Naive thymus-derived CD8-positive, alpha-beta T cell (primary cell): ENCODE results near the gene FDX1. TPM values are rescaled to one million over a fixed set of nuclear protein-coding genes. Genes with fewer than 3 reads are reported as not detected.

ENCODE experiments used
- ATAC-seq, 2 donors: fragments of 150-1000 bp; cut with Tn5 transposase in 1 of 2; sonication (Bioruptor Pico), chemical (Tn5 transposase) in 1 of 2; 1 replicate in 1 of 2; 2 replicates in 1 of 2; pipeline ENCODE4 v1.10.0; 2021; ENCODE audit warnings: mild to moderate bottlenecking in 2 of 2, moderate library complexity in 2 of 2
- POLR2A ChIA-PET: fragments of 350-600 bp; sonication (Branson Sonifier 250); formaldehyde crosslinking; loops from one replicate; lab custom pipeline; 2021; ENCODE audit warnings: antibody characterized with exemption; lab: Charles Lee
- DNase-seq, 10 donors: peaks; one replicate each; pipeline versions ENCODE4 v3.0.0 to v3.0.0-alpha.2; 2020 to 2022
- H3K27ac Mint-ChIP-seq, 10 donors: one replicate each; pipeline ENCODE4 v1.8.0; 2020 to 2022; ENCODE audit warnings: mild to moderate bottlenecking in 10 of 10, mixed read lengths in 10 of 10, moderate library complexity in 4 of 10, inconsistent platforms in 1 of 10
- H3K27me3 Mint-ChIP-seq, 5 donors: one replicate each; pipeline ENCODE4 v1.8.0; 2021 to 2022; ENCODE audit warnings: mixed read lengths in 5 of 5
- H3K36me3 Mint-ChIP-seq, 3 donors: one replicate each; pipeline ENCODE4 v1.8.0; 2020 to 2022; ENCODE audit warnings: mixed read lengths in 3 of 3, mild to moderate bottlenecking in 2 of 3, inconsistent platforms in 1 of 3
- H3K4me1 Mint-ChIP-seq, 4 donors: one replicate each; pipeline ENCODE4 v1.8.0; 2021 to 2022; ENCODE audit warnings: mixed read lengths in 4 of 4
- H3K4me3 Mint-ChIP-seq, 10 donors: one replicate each; pipeline ENCODE4 v1.8.0; 2020 to 2022; ENCODE audit warnings: mild to moderate bottlenecking in 10 of 10, mixed read lengths in 10 of 10, moderate library complexity in 6 of 10, inconsistent platforms in 1 of 10
- H3K9me3 Mint-ChIP-seq, 9 donors: one replicate each; pipeline ENCODE4 v1.8.0; 2020 to 2022; ENCODE audit warnings: mixed read lengths in 9 of 9, mild to moderate bottlenecking in 3 of 9, inconsistent platforms in 1 of 9, moderate library complexity in 1 of 9
- polyA plus RNA-seq, 3 donors: library from polyadenylated mRNA; unstranded; fragments of 300-500 nt; fragmentation: Illumina TruSeq; gene quantifications; one replicate each; pipeline ENCODE4 v1.2.3, GENCODE V29; 2021
- total RNA-seq, 8 experiments: library from RNA in 2 of 8; stranded (reverse) in 2 of 8; gene quantifications; one replicate each; pipeline ENCODE4 v1.2.3 and lab custom pipeline; 2021 to 2026

Gene FDX1
- total and polyA plus RNA-seq, 5 experiments from 2014 or later = 11.0 to 18.2 (median 15.8) TPM

GRCh38 chr11:110433393-110434333 is 3.9 kb downstream of the FDX1 start:
- DNase-seq = peak in 3 of 10 donors; percentile 46 to 52 (median 51)
- H3K27ac Mint-ChIP-seq = peak overlapping the region in 4 of 10 donors; percentile 11 to 68 (median 34)
- peak overlapping the region in 1 of 10 donors; percentile 2 for H3K4me3 Mint-ChIP-seq
- POLR2A ChIA-PET = interaction anchor here (1.0 kb wide), 1 partner anchor 233 kb away, joined by 3 read pairs; no protein-coding TSS in a partner anchor
- H3K27me3 Mint-ChIP-seq = no peaks in the 10 kb centered on the region
- no peaks in the 10 kb centered on the region for H3K9me3 Mint-ChIP-seq
- no peak for ATAC-seq
- peaks cover 23 to 63% (median 60%) of the 10 kb centered on the region in 4 donors for H3K4me1 Mint-ChIP-seq
- peaks cover 0 to 22% (median 7%) of the 10 kb centered on the region in 3 donors for H3K36me3 Mint-ChIP-seq

- Mint-ChIP-seq H3K4me3 (no peak overlapping the region), H3K4me1 (peaks cover 28 to 66% (median 59%) of the 10 kb centered on the region in 4 donors), H3K27me3 (no peaks in the 10 kb centered on the region), H3K27ac (no peak overlapping the region), H3K9me3 (no peaks in the 10 kb centered on the region), H3K36me3 (peaks cover 0 to 37% (median 17%) of the 10 kb centered on the region in 3 donors)
- ATAC-seq = no peak
- no peak for DNase-seq
- POLR2A ChIA-PET = no interaction called here
These were observed 5.4 kb downstream of the FDX1 start for GRCh38 chr11:110434952-110435779.

- H3K4me3 Mint-ChIP-seq = peak overlapping the region in 1 of 10 donors; percentile 1
- peaks cover 30 to 69% (median 56%) of the 10 kb centered on the region in 4 donors for H3K4me1 Mint-ChIP-seq
- H3K9me3 Mint-ChIP-seq = no peaks in the 10 kb centered on the region
- ATAC-seq = no peak
- no peak for DNase-seq
- no peaks in the 10 kb centered on the region for H3K27me3 Mint-ChIP-seq
- H3K27ac Mint-ChIP-seq = no peak overlapping the region
- H3K36me3 Mint-ChIP-seq = peaks cover 5 to 46% (median 25%) of the 10 kb centered on the region in 3 donors
- POLR2A ChIA-PET = no interaction called here
These were observed 6.3 kb downstream of the FDX1 start for GRCh38 chr11:110435780-110436717.

GRCh38 chr11:110438017-110438416 is 8.3 kb downstream of the FDX1 start:
- Mint-ChIP-seq H3K4me1 (peaks cover 26 to 59% (median 49%) of the 10 kb centered on the region in 4 donors), H3K36me3 (peaks cover 10 to 66% (median 43%) of the 10 kb centered on the region in 3 donors), H3K27me3 (no peaks in the 10 kb centered on the region), H3K27ac (no peak overlapping the region), H3K4me3 (no peak overlapping the region), H3K9me3 (no peaks in the 10 kb centered on the region)
- ATAC-seq (no peak), DNase-seq (no peak)
- POLR2A ChIA-PET = no interaction called here

- Mint-ChIP-seq H3K27ac (no peak overlapping the region), H3K27me3 (no peaks in the 10 kb centered on the region), H3K36me3 (peaks cover 10 to 67% (median 36%) of the 10 kb centered on the region in 3 donors), H3K4me3 (no peak overlapping the region), H3K9me3 (no peaks in the 10 kb centered on the region), H3K4me1 (peaks cover 20 to 42% (median 29%) of the 10 kb centered on the region in 4 donors)
- DNase-seq (no peak), ATAC-seq (no peak)
- POLR2A ChIA-PET = no interaction called here
These were observed 15.7 kb downstream of the FDX1 start for GRCh38 chr11:110445437-110445836.

- H3K36me3 Mint-ChIP-seq = peaks cover 5 to 61% (median 30%) of the 10 kb centered on the region in 3 donors
- DNase-seq (no peak), ATAC-seq (no peak)
- POLR2A ChIA-PET = no interaction called here
- no peak overlapping the region for H3K4me3 Mint-ChIP-seq
- no peaks in the 10 kb centered on the region for H3K9me3 Mint-ChIP-seq
- peaks cover 20 to 39% (median 25%) of the 10 kb centered on the region in 4 donors for H3K4me1 Mint-ChIP-seq
- H3K27ac Mint-ChIP-seq = peak overlapping the region in 1 of 10 donors; percentile 21
- no peaks in the 10 kb centered on the region for H3K27me3 Mint-ChIP-seq
These were observed 16.3 kb downstream of the FDX1 start for GRCh38 chr11:110446061-110446460.

- H3K4me1 Mint-ChIP-seq = peaks cover 19 to 33% (median 28%) of the 10 kb centered on the region in 4 donors
- no peak for DNase-seq
- no peaks in the 10 kb centered on the region for H3K9me3 Mint-ChIP-seq
- ATAC-seq = no peak
- H3K27me3 Mint-ChIP-seq = no peaks in the 10 kb centered on the region
- no peak overlapping the region for H3K4me3 Mint-ChIP-seq
- POLR2A ChIA-PET = no interaction called here
- no peak overlapping the region for H3K27ac Mint-ChIP-seq
- H3K36me3 Mint-ChIP-seq = peaks cover 0 to 60% (median 24%) of the 10 kb centered on the region in 3 donors
These were observed 16.8 kb downstream of the FDX1 start for GRCh38 chr11:110446594-110446993.

GRCh38 chr11:110447343-110447742 is 17.6 kb downstream of the FDX1 start:
- ATAC-seq = no peak

GRCh38 chr11:110447897-110448745 is 18.4 kb downstream of the FDX1 start:
- DNase-seq = peak in 3 of 10 donors; percentile 17 to 23 (median 22)
- ATAC-seq = no peak
- POLR2A ChIA-PET = no interaction called here
- Mint-ChIP-seq H3K4me1 (peaks cover 14 to 37% (median 32%) of the 10 kb centered on the region in 4 donors), H3K4me3 (no peak overlapping the region), H3K9me3 (no peaks in the 10 kb centered on the region), H3K27me3 (no peaks in the 10 kb centered on the region), H3K36me3 (peaks cover 0 to 55% (median 11%) of the 10 kb centered on the region in 3 donors), H3K27ac (peak overlapping the region in 1 of 10 donors; percentile 25)

More at GRCh38 chr11:110447343-110447742, 17.6 kb downstream of the FDX1 start:
- peaks cover 0 to 55% (median 19%) of the 10 kb centered on the region in 3 donors for H3K36me3 Mint-ChIP-seq
- DNase-seq = no peak
- peak overlapping the region in 1 of 10 donors; percentile 25 for H3K27ac Mint-ChIP-seq
- no peak overlapping the region for H3K4me3 Mint-ChIP-seq
- POLR2A ChIA-PET = no interaction called here
- no peaks in the 10 kb centered on the region for H3K27me3 Mint-ChIP-seq
- no peaks in the 10 kb centered on the region for H3K9me3 Mint-ChIP-seq
- H3K4me1 Mint-ChIP-seq = peaks cover 19 to 37% (median 32%) of the 10 kb centered on the region in 4 donors

GRCh38 chr11:110450246-110450645 is 20.5 kb downstream of the FDX1 start:
- Mint-ChIP-seq H3K9me3 (no peaks in the 10 kb centered on the region), H3K27me3 (no peaks in the 10 kb centered on the region), H3K4me1 (peaks cover 12 to 42% (median 37%) of the 10 kb centered on the region in 4 donors), H3K36me3 (peaks cover 0 to 46% (median 2%) of the 10 kb centered on the region in 3 donors), H3K4me3 (no peak overlapping the region), H3K27ac (peak overlapping the region in 1 of 10 donors; percentile 9)
- DNase-seq (no peak), ATAC-seq (no peak)
- POLR2A ChIA-PET = no interaction called here

GRCh38 chr11:110452720-110453119 is 23.0 kb downstream of the FDX1 start:
- POLR2A ChIA-PET = interaction anchor here (0.6 kb wide), 1 partner anchor 1443 kb away, joined by 5 read pairs; no protein-coding TSS in a partner anchor
- Mint-ChIP-seq H3K36me3 (peaks cover 0 to 47% (median under 1%) of the 10 kb centered on the region in 3 donors), H3K9me3 (no peaks in the 10 kb centered on the region), H3K27me3 (no peaks in the 10 kb centered on the region), H3K4me3 (no peak overlapping the region), H3K4me1 (peaks cover 8 to 51% (median 37%) of the 10 kb centered on the region in 4 donors), H3K27ac (no peak overlapping the region)
- ATAC-seq (no peak), DNase-seq (no peak)
